ENCODE results near the gene GTF2F2. TPM values are rescaled to one million over a fixed set of nuclear protein-coding genes. Genes with fewer than 3 reads are reported as not detected.
A peak's percentile ranks its signal among the peaks of the same experiment; 100 is the strongest.

The GTF2F2 gene
- total and polyA plus RNA-seq, 9 of the 15 experiments (the other 6 are each of a cell fraction or from before 2014, with no cell fraction given): 19.7 to 44.8 (median 32.4) TPM

GRCh38 chr13:45132369-45133064 lies 12.2 kb downstream of the GTF2F2 start:
- in situ Hi-C loops (cut with MboI): no loop called here
- Histone ChIP-seq H3K27me3 (ENCODE audit: control insufficient read depth in 2 of 2, insufficient read depth in 2 of 2, low read length in 2 of 2) (no peaks in the 10 kb centered on the region), H3K9me3 (replicated peaks; ENCODE audit: control insufficient read depth, insufficient read depth, low read depth, low read length) (no peaks in the 10 kb centered on the region), H3K79me2 (ENCODE audit: control insufficient read depth, insufficient read depth, low read length) (peaks cover 88% of the 10 kb centered on the region), H3K4me1 (replicated peaks in 1 of 2; ENCODE audit: control insufficient read depth in 2 of 2, insufficient read depth in 2 of 2, low read length in 2 of 2) (peaks cover 0 to 2% of the 10 kb centered on the region in 2 experiments; a peak in 3 of 5 replicates), H3K4me3 (no peak overlapping the region), H3K36me3 (ENCODE audit: control insufficient read depth, insufficient read depth, low read length) (peaks cover 13% of the 10 kb centered on the region; the same call in 2 of the 3 replicates), H3K9ac (ENCODE audit: insufficient read depth in 1 of 2, low read depth in 2 of 2, low read length in 2 of 2) (no peak overlapping the region), H2AFZ (ENCODE audit: low read depth, low read length) (no peak overlapping the region), H3K9me1 (ENCODE audit: control insufficient read depth, insufficient read depth, low read length) (no peaks in the 10 kb centered on the region), H3K4me2 (ENCODE audit: insufficient read depth, low read length) (peak overlapping the region; percentile 53), H4K20me1 (replicated peaks; ENCODE audit: control insufficient read depth, insufficient read depth, low read length) (no peaks in the 10 kb centered on the region), H3K27ac (ENCODE audit: extremely low read depth, low read depth, low read length) (no peak overlapping the region)
- ATAC-seq (peak; percentile 55), FAIRE-seq (peak; percentile 40), DNase-seq (ENCODE audit: extremely low read depth in 1 of 4, low spot score in 3 of 4) (no peak)
- POLR2A ChIA-PET: interaction anchor here (0.6 kb wide), 1 partner anchor 72 kb away, joined by 3 read pairs; no protein-coding TSS in a partner anchor
- BruUV-seq (replicated peaks): no TSS peak
- WGBS (ENCODE audit: insufficient coverage, low coverage, missing lambda C conversion rate): 51% methylated on average over 6 of the region's 6 CpGs
- CTCF ChIA-PET (ENCODE audit: low intra/inter-chr PET ratio): no interaction called here
- intact Hi-C loops (cut with micrococcal nuclease): no loop called here
- TF ChIP-seq RNF2 (IDR thresholded peaks at IDR 0.05) (no peak), SPI1 (IDR thresholded peaks at IDR 0.05; ENCODE audit: borderline replicate concordance, low read depth, low read length) (peak; percentile 48; the same call in 1 of the 2 replicates)

- Histone ChIP-seq H3K36me3 (ENCODE audit: control insufficient read depth, insufficient read depth, low read length) (peaks cover 21% of the 10 kb centered on the region; the same call in 2 of the 3 replicates), H3K4me1 (replicated peaks in 1 of 2; ENCODE audit: control insufficient read depth in 2 of 2, insufficient read depth in 2 of 2, low read length in 2 of 2) (peaks cover 0 to 2% of the 10 kb centered on the region in 2 experiments; a peak in 3 of 5 replicates), H3K79me2 (ENCODE audit: control insufficient read depth, insufficient read depth, low read length) (peaks cover 89% of the 10 kb centered on the region), H3K9ac (ENCODE audit: insufficient read depth in 1 of 2, low read depth in 2 of 2, low read length in 2 of 2) (no peak overlapping the region), H3K9me1 (ENCODE audit: control insufficient read depth, insufficient read depth, low read length) (no peaks in the 10 kb centered on the region), H3K9me3 (replicated peaks; ENCODE audit: control insufficient read depth, insufficient read depth, low read depth, low read length) (no peaks in the 10 kb centered on the region), H4K20me1 (replicated peaks; ENCODE audit: control insufficient read depth, insufficient read depth, low read length) (no peaks in the 10 kb centered on the region), H2AFZ (ENCODE audit: low read depth, low read length) (no peak overlapping the region), H3K27ac (ENCODE audit: extremely low read depth, low read depth, low read length) (no peak overlapping the region), H3K27me3 (ENCODE audit: control insufficient read depth in 2 of 2, insufficient read depth in 2 of 2, low read length in 2 of 2) (no peaks in the 10 kb centered on the region), H3K4me2 (ENCODE audit: insufficient read depth, low read length) (no peak overlapping the region; the same call in 1 of the 2 replicates), H3K4me3 (no peak overlapping the region)
- FAIRE-seq: peak; percentile 29
- in situ Hi-C loops (cut with MboI) (no loop called here), intact Hi-C loops (cut with micrococcal nuclease) (no loop called here)
- WGBS (ENCODE audit: insufficient coverage, low coverage, missing lambda C conversion rate): 54% methylated on average over 6 of the region's 6 CpGs
- POLR2A ChIA-PET: interaction anchor here (1.0 to 1.2 kb wide), 2 partner anchors 10 to 80 kb away, joined by 3 to 5 read pairs; no protein-coding TSS in a partner anchor
- CTCF ChIA-PET (ENCODE audit: low intra/inter-chr PET ratio): no interaction called here
- BruUV-seq (replicated peaks): no TSS peak
- DNase-seq (ENCODE audit: extremely low read depth in 1 of 4, low spot score in 3 of 4): peak in 1 of 4 experiments; percentile 23
- ATAC-seq: peak; percentile 65
- no peak for TF ChIP-seq ZBTB40 (IDR thresholded peaks at IDR 0.05)
- TF ChIP-seq ZBTB40 (CRISPR knock-in tag; IDR thresholded peaks at IDR 0.05): no peak
Measured at GRCh38 chr13:45133396-45134118, 13.2 kb downstream of the GTF2F2 start.
